Measurements from ENCODE around the gene IL1B.

GRCh38 chr2:112884869-112885505 lies 48.4 kb upstream of the IL1B start:
- TF ChIP-seq, protein P1, sequence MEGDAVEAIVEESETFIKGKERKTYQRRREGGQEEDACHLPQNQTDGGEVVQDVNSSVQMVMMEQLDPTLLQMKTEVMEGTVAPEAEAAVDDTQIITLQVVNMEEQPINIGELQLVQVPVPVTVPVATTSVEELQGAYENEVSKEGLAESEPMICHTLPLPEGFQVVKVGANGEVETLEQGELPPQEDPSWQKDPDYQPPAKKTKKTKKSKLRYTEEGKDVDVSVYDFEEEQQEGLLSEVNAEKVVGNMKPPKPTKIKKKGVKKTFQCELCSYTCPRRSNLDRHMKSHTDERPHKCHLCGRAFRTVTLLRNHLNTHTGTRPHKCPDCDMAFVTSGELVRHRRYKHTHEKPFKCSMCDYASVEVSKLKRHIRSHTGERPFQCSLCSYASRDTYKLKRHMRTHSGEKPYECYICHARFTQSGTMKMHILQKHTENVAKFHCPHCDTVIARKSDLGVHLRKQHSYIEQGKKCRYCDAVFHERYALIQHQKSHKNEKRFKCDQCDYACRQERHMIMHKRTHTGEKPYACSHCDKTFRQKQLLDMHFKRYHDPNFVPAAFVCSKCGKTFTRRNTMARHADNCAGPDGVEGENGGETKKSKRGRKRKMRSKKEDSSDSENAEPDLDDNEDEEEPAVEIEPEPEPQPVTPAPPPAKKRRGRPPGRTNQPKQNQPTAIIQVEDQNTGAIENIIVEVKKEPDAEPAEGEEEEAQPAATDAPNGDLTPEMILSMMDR (IDR thresholded peaks at IDR 0.05; ENCODE audit: insufficient read depth, low read length, poor library complexity, severe bottlenecking): peak; percentile 86
- TF ChIP-seq EZH2phosphoT487 (conservative IDR thresholded peaks at IDR 0.05; ENCODE audit: low read length): no peak
